Colonic mucosa (tissue), 4 donors: ENCODE measurements around the gene SYT1. TPM values are rescaled to one million over a fixed set of nuclear protein-coding genes. Genes with fewer than 3 reads are reported as not detected.

Experiments used
- DNase-seq: peaks from one replicate; pipeline ENCODE4 v3.0.0-alpha.2; 2020
- H3K27ac ChIP-seq: fragments of 200-600 bp; one replicate; pipeline ENCODE4 v1.8.0; 2021
- H3K27me3 ChIP-seq: fragments of 200-600 bp; one replicate; pipeline ENCODE4 v1.8.0; 2021
- H3K36me3 ChIP-seq: fragments of 200-600 bp; one replicate; pipeline ENCODE4 v1.8.0; 2021
- H3K4me1 ChIP-seq: fragments of 200-600 bp; one replicate; pipeline ENCODE4 v1.8.0; 2021; ENCODE audit warnings: mild to moderate bottlenecking
- H3K4me3 ChIP-seq: fragments of 200-600 bp; one replicate; pipeline ENCODE4 v1.8.0; 2021
- H3K9ac ChIP-seq, 2 donors: one replicate each; pipeline ENCODE4 v1.7.0; 2013; ENCODE audit warnings: control low read depth in 2 of 2, low read depth in 2 of 2, low read length in 2 of 2
- H3K9me3 ChIP-seq: fragments of 200-600 bp; one replicate; pipeline ENCODE4 v1.8.0; 2021
- CTCF ChIP-seq: fragments of 200-600 bp; IDR thresholded peaks from one replicate; pipeline ENCODE4 v1.8.0; 2022; ENCODE audit warnings: antibody characterized with exemption, mild to moderate bottlenecking
- intact Hi-C: fragments of 100-400 bp; cut with DNase I; formaldehyde crosslinking; loops from one replicate; pipeline ENCODE4 v1.14.1; 2022
- microRNA-seq: library from miRNA; unstranded; fragments of <30 nt; microRNA quantifications from one replicate; pipeline ENCODE4, GENCODE V29; 2019
- total RNA-seq, 2 donors: library from RNA; stranded (reverse); fragmentation: NEBNext Ultra II Directional in 1 of 2; extraction: Animal tissue kit (Norgen Biotek cat#: 25700) in 1 of 2; gene quantifications; one replicate each; pipeline ENCODE4 v1.2.1, GENCODE V29; 2021
- donor health status: healthy.
- donor health status: DM: no; HTN: no; CAD: no.
- donor health status: DM: no; HTN: no; CAD: no.

The SYT1 gene
- total RNA-seq, 2 donors from 2014 or later, result 0.94 to 3.2 TPM

- DNase-seq, result no peak
- Histone ChIP-seq H3K9ac (no peak overlapping the region), H3K9me3 (no peaks in the 10 kb centered on the region), H3K27ac (no peak overlapping the region), H3K4me1 (no peaks in the 10 kb centered on the region), H3K4me3 (no peak overlapping the region), H3K36me3 (no peaks in the 10 kb centered on the region), H3K27me3 (no peaks in the 10 kb centered on the region)
- intact Hi-C loops, result no loop called here
- no peak for TF ChIP-seq CTCF
Observed at GRCh38 chr12:79486154-79486553, 621.6 kb downstream of the SYT1 start.

- Histone ChIP-seq H3K9ac (no peak overlapping the region), H3K9me3 (no peaks in the 10 kb centered on the region), H3K36me3 (no peaks in the 10 kb centered on the region), H3K4me3 (no peak overlapping the region), H3K27ac (no peak overlapping the region), H3K4me1 (no peaks in the 10 kb centered on the region), H3K27me3 (no peaks in the 10 kb centered on the region)
- TF ChIP-seq CTCF, result no peak
- intact Hi-C loops, result no loop called here
- no peak for DNase-seq
Observed at GRCh38 chr12:79487386-79488110, 623.0 kb downstream of the SYT1 start.

Small RNAs within 50 kb of the gene (microRNA-seq; reads per million reads assigned to microRNA genes)
- gene MIR1252, result not detected
